MCF 10A (cell line): ENCODE data around the gene IL17D. TPM values are rescaled to one million over a fixed set of nuclear protein-coding genes. Genes with fewer than 3 reads are reported as not detected.

ENCODE experiments used
- BruUV-seq: library from RNA; stranded (reverse); fragments of 400-500 nt; replicated peaks from 2 replicates; lab custom pipeline; 2021; lab: Mats Ljungman, UMichigan
- CTCF ChIA-PET: fragments of 300-600 bp; sonication (Branson Sonifier 250); formaldehyde crosslinking; extraction: SDS; loops from one replicate; lab custom pipeline; 2021; ENCODE audit warnings: antibody characterized with exemption, inconsistent platforms; lab: Yijun Ruan, JAX
- POLR2A ChIA-PET: fragments of 300-600, 350-650 bp; sonication (Branson Sonifier 250); formaldehyde crosslinking; extraction: SDS; loops from one replicate; lab custom pipeline; 2020; ENCODE audit warnings: antibody characterized with exemption, inconsistent platforms; lab: Yijun Ruan, JAX
- DNase-seq: peaks from one replicate; pipeline ENCODE4 v3.0.0-alpha.2; 2018; ENCODE audit not compliant: unreplicated experiment
- H3K27ac Mint-ChIP-seq: one replicate; pipeline ENCODE4 v1.8.0; 2022; ENCODE audit warnings: mild to moderate bottlenecking, low read depth, mixed read lengths; ENCODE audit not compliant: unreplicated experiment
- H3K27me3 Mint-ChIP-seq: one replicate; pipeline ENCODE4 v1.8.0; 2022; ENCODE audit warnings: mixed read lengths; ENCODE audit not compliant: insufficient read depth, unreplicated experiment
- H3K36me3 Mint-ChIP-seq: one replicate; pipeline ENCODE4 v1.8.0; 2022; ENCODE audit warnings: mild to moderate bottlenecking, moderate library complexity, mixed read lengths; ENCODE audit not compliant: insufficient read depth, unreplicated experiment
- H3K4me1 Mint-ChIP-seq: one replicate; pipeline ENCODE4 v1.8.0; 2022; ENCODE audit warnings: mixed read lengths; ENCODE audit not compliant: insufficient read depth, unreplicated experiment
- H3K4me3 Mint-ChIP-seq: one replicate; pipeline ENCODE4 v1.8.0; 2022; ENCODE audit warnings: mild to moderate bottlenecking, moderate library complexity, mixed read lengths; ENCODE audit not compliant: unreplicated experiment
- H3K9me3 Mint-ChIP-seq: one replicate; pipeline ENCODE4 v1.8.0; 2022; ENCODE audit warnings: mixed read lengths; ENCODE audit not compliant: unreplicated experiment
- CTCF ChIP-seq: fragments of 200-600 bp; IDR thresholded peaks from one replicate; pipeline ENCODE4 v1.8.0; 2022; ENCODE audit warnings: antibody characterized with exemption, mild to moderate bottlenecking; ENCODE audit not compliant: unreplicated experiment
- intact Hi-C: fragments of 100-400 bp; cut with micrococcal nuclease; formaldehyde crosslinking; loops from 2 replicates; pipeline ENCODE4 v1.14.1; 2022
- total RNA-seq: library from RNA; stranded (reverse); gene quantifications from 2 replicates; pipeline ENCODE4 v1.2.3, GENCODE V29; 2022

The IL17D gene
- total RNA-seq, 1 experiment from 2014 or later: 0.54 TPM

GRCh38 chr13:20699715-20700114, 3.8 kb upstream of the IL17D start:
- H3K4me1 Mint-ChIP-seq: no peaks in the 10 kb centered on the region
- H3K27ac Mint-ChIP-seq: no peak overlapping the region
- no peak for DNase-seq
- no peak for TF ChIP-seq CTCF
- CTCF ChIA-PET: interaction anchor here (0.7 kb wide), 1 partner anchor 1026 kb away, joined by 4 read pairs; no protein-coding TSS in a partner anchor
- POLR2A ChIA-PET: no interaction called here
- no peaks in the 10 kb centered on the region for H3K9me3 Mint-ChIP-seq
- H3K36me3 Mint-ChIP-seq: no peaks in the 10 kb centered on the region
- BruUV-seq: no TSS peak
- no peak overlapping the region for H3K4me3 Mint-ChIP-seq
- intact Hi-C loops: loop anchor here (5.0 to 10.0 kb wide), 3 partner anchors 132 to 502 kb away; partner anchors contain the start of genes CRYL1 and IFT88
- H3K27me3 Mint-ChIP-seq: no peaks in the 10 kb centered on the region

- ChIA-PET POLR2A (no interaction called here), CTCF (interaction anchor here (0.7 kb wide), 1 partner anchor 1027 kb away, joined by 4 read pairs; no protein-coding TSS in a partner anchor)
- Mint-ChIP-seq H3K9me3 (no peaks in the 10 kb centered on the region), H3K4me3 (no peak overlapping the region), H3K36me3 (no peaks in the 10 kb centered on the region), H3K27ac (no peak overlapping the region), H3K4me1 (no peaks in the 10 kb centered on the region), H3K27me3 (no peaks in the 10 kb centered on the region)
- no TSS peak for BruUV-seq
- DNase-seq: no peak
- no peak for TF ChIP-seq CTCF
- intact Hi-C loops: loop anchor here (5.0 to 10.0 kb wide), 3 partner anchors 133 to 503 kb away; partner anchors contain the start of genes CRYL1 and IFT88
These were observed 3.2 kb upstream of the IL17D start for GRCh38 chr13:20700288-20700687.

GRCh38 chr13:20701461-20701860, 2.0 kb upstream of the IL17D start:
- ChIA-PET CTCF (interaction anchor here (0.7 to 1.2 kb wide), 2 partner anchors 23 to 206 kb away, joined by 3 read pairs; no protein-coding TSS in a partner anchor), POLR2A (no interaction called here)
- Mint-ChIP-seq H3K27me3 (no peaks in the 10 kb centered on the region), H3K4me3 (no peak overlapping the region), H3K36me3 (no peaks in the 10 kb centered on the region), H3K27ac (no peak overlapping the region), H3K9me3 (no peaks in the 10 kb centered on the region), H3K4me1 (no peaks in the 10 kb centered on the region)
- TF ChIP-seq CTCF: no peak
- DNase-seq: no peak
- no TSS peak for BruUV-seq
- intact Hi-C loops: loop anchor here (5.0 to 10.0 kb wide), 3 partner anchors 134 to 504 kb away; partner anchors contain the start of genes CRYL1 and IFT88

GRCh38 chr13:20702530-20702914, 977 bp upstream of the IL17D start:
- ChIA-PET POLR2A (no interaction called here), CTCF (interaction anchor here (0.6 to 1.2 kb wide), 2 partner anchors 207 to 766 kb away, joined by 3 read pairs; no protein-coding TSS in a partner anchor)
- H3K36me3 Mint-ChIP-seq: no peaks in the 10 kb centered on the region
- intact Hi-C loops: loop anchor here (5.0 to 10.0 kb wide), 3 partner anchors 135 to 505 kb away; partner anchors contain the start of genes CRYL1 and IFT88
- H3K27ac Mint-ChIP-seq: no peak overlapping the region
- H3K9me3 Mint-ChIP-seq: no peaks in the 10 kb centered on the region
- no peak for DNase-seq
- peak overlapping the region; percentile 77 for H3K4me3 Mint-ChIP-seq
- TSS peak; percentile 53 for BruUV-seq
- no peak for TF ChIP-seq CTCF
- H3K27me3 Mint-ChIP-seq: no peaks in the 10 kb centered on the region
- H3K4me1 Mint-ChIP-seq: no peaks in the 10 kb centered on the region
